Kidney capillary endothelial cell (primary cell): ENCODE data around the gene DBI.

Experiments used
- DNase-seq: peaks from one replicate; pipeline ENCODE4 v3.0.0-alpha.2; 2018; ENCODE audit warnings: low spot score

Gene DBI

GRCh38 chr2:119366649-119367471 is at the start of gene DBI, which contains the start of gene C2orf76:
Gene DBI (plus strand): TSS chr2:119366977. CDS start chr2:119367052, 75 bp downstream.
Gene C2orf76 (minus strand): TSS chr2:119366834. CDS start chr2:119339959, 26,875 bp downstream.
- DNase-seq, result peak; percentile 94

GRCh38 chr2:119317554-119317953 is 49.2 kb upstream of the DBI start:
- DNase-seq, result no peak

GRCh38 chr2:119319593-119319992 is 47.2 kb upstream of the DBI start:
- DNase-seq, result no peak

GRCh38 chr2:119323459-119323858 is 43.3 kb upstream of the DBI start:
- no peak for DNase-seq

- DNase-seq, result no peak
These were observed 42.0 kb upstream of the DBI start for GRCh38 chr2:119324685-119325270.

GRCh38 chr2:119326938-119327337 is 39.8 kb upstream of the DBI start:
- no peak for DNase-seq

- no peak for DNase-seq
These were observed 39.3 kb upstream of the DBI start for GRCh38 chr2:119327431-119327830.

GRCh38 chr2:119332953-119333352 is 33.8 kb upstream of the DBI start:
- DNase-seq, result no peak

GRCh38 chr2:119333360-119333759 is 33.4 kb upstream of the DBI start:
- no peak for DNase-seq

- no peak for DNase-seq
These were observed 32.9 kb upstream of the DBI start for GRCh38 chr2:119333833-119334232.

- no peak for DNase-seq
These were observed 29.0 kb upstream of the DBI start for GRCh38 chr2:119337749-119338148.

- DNase-seq, result no peak
These were observed 28.5 kb upstream of the DBI start for GRCh38 chr2:119338272-119338671.

- no peak for DNase-seq
These were observed 27.8 kb upstream of the DBI start for GRCh38 chr2:119338826-119339561.

GRCh38 chr2:119339562-119339923 is 27.2 kb upstream of the DBI start:
- no peak for DNase-seq

- DNase-seq, result no peak
These were observed 25.1 kb upstream of the DBI start for GRCh38 chr2:119341684-119342083.

- no peak for DNase-seq
These were observed 17.5 kb upstream of the DBI start for GRCh38 chr2:119349289-119349688.

GRCh38 chr2:119350311-119350998 is 16.3 kb upstream of the DBI start:
- no peak for DNase-seq

GRCh38 chr2:119352357-119352756 is 14.4 kb upstream of the DBI start:
- DNase-seq, result no peak

- DNase-seq, result no peak
These were observed 11.9 kb upstream of the DBI start for GRCh38 chr2:119354860-119355259.

- no peak for DNase-seq
These were observed 7.0 kb upstream of the DBI start for GRCh38 chr2:119359774-119360173.

- no peak for DNase-seq
These were observed 6.3 kb upstream of the DBI start for GRCh38 chr2:119360423-119360966.

- no peak for DNase-seq
These were observed 2.0 kb upstream of the DBI start for GRCh38 chr2:119364798-119365197.
